ENCODE results near the gene ARHGAP42. TPM values are rescaled to one million over a fixed set of nuclear protein-coding genes. Genes with fewer than 3 reads are reported as not detected.

ARHGAP42 gene
- total and polyA plus RNA-seq, 2 of the 4 experiments (the other 2 are of a cell fraction): 2.9 to 7.3 TPM

DNA sequence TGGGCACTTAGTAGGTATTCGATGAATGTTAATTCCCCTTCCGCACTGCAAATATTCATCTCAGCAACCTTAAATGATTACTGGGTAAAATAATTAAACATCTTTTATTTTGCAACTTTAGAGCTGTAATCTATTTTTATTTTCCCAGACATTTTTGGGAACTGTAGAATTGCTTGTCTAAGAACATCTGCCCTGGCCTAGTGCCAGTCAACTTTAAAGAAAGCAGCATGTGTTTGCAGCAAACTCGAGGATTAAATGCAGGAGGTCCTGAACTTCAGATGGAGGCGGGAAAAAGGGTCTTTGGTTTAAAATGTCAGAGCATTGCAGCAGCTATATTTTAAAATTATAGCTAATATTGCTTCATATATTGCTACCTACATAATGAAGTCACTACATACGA lies 252.5 kb downstream of the ARHGAP42 start:
- no peak overlapping the region for H3K27ac ChIP-seq (ENCODE audit: insufficient read depth, low read length)
- H2BK5ac ChIP-seq (ENCODE audit: low read depth, low read length, poor library complexity, severe bottlenecking): no peak overlapping the region
- H2AK5ac ChIP-seq (ENCODE audit: low read depth, low read length): no peak overlapping the region
- in situ Hi-C loops (cut with MboI; ENCODE audit: low sequenced_read_pairs) (loop anchor here (25.0 kb wide), 1 partner anchor 1427 kb away; no protein-coding TSS in a partner anchor), dilution Hi-C loops (cut with HindIII; ENCODE audit: low sequenced_read_pairs, unreplicated experiment) (no loop called here), intact Hi-C loops (cut with micrococcal nuclease) (loop anchor here (10.0 kb wide), 1 partner anchor 1175 kb away; no protein-coding TSS in a partner anchor)
- POLR2A ChIA-PET (ENCODE audit: unreplicated experiment): no interaction called here
- H2AFZ ChIP-seq (replicated peaks; ENCODE audit: low read length, poor library complexity): no peak overlapping the region
- H4K5ac ChIP-seq (ENCODE audit: low read depth, low read length): no peak overlapping the region
- H2AK9ac ChIP-seq (replicated peaks; ENCODE audit: low read depth, low read length, poor library complexity): no peak overlapping the region
- no peak overlapping the region for H2BK20ac ChIP-seq (ENCODE audit: low read depth, low read length)
- CTCF ChIA-PET: interaction anchor here (2.2 kb wide), 1 partner anchor 363 kb away, joined by 7 read pairs; no protein-coding TSS in a partner anchor
- no peak overlapping the region for H4K91ac ChIP-seq (ENCODE audit: insufficient read depth, low read depth, low read length)
- no TSS peak for BruUV-seq (replicated peaks)
- no peak overlapping the region for H2BK120ac ChIP-seq (ENCODE audit: low read depth, low read length)
- H4K20me1 ChIP-seq (ENCODE audit: insufficient read depth, low read length): no peaks in the 10 kb centered on the region
- H3K18ac ChIP-seq (ENCODE audit: low read depth, low read length): no peak overlapping the region
- no peak overlapping the region for H3K56ac ChIP-seq (ENCODE audit: extremely low read depth, insufficient read depth, low read length)
- no peak overlapping the region for H3K4me3 ChIP-seq (ENCODE audit: insufficient read depth, low read depth, low read length)
- no peaks in the 10 kb centered on the region; the same call in 1 of the 2 replicates for H3K36me3 ChIP-seq (ENCODE audit: control insufficient read depth, insufficient read depth, low read length)
- no peak overlapping the region for H3K14ac ChIP-seq (replicated peaks; ENCODE audit: low read depth, low read length)
- DNase-seq: no peak
- H3K23ac ChIP-seq (ENCODE audit: low read depth, low read length): no peak overlapping the region
- TF ChIP-seq USF2 (IDR thresholded peaks at IDR 0.05; ENCODE audit: low read depth, low read length): no peak
- no peak for TF ChIP-seq RAD21 (IDR thresholded peaks at IDR 0.05; ENCODE audit: low read length)
- no peak for TF ChIP-seq BHLHE40 (IDR thresholded peaks at IDR 0.05; ENCODE audit: low read depth, low read length)
- TF ChIP-seq RFX5 (IDR thresholded peaks at IDR 0.05; ENCODE audit: low read depth, low read length): no peak
- no peak for TF ChIP-seq RCOR1 (IDR thresholded peaks at IDR 0.05; ENCODE audit: insufficient replicate concordance, low read length)
- no peak for TF ChIP-seq FOS (IDR thresholded peaks at IDR 0.05; ENCODE audit: low read depth, low read length)
- TF ChIP-seq MAZ (IDR thresholded peaks at IDR 0.05; ENCODE audit: borderline replicate concordance, low read depth, low read length): no peak
- TF ChIP-seq NFE2L2 (IDR thresholded peaks at IDR 0.05; ENCODE audit: low read depth, low read length): no peak
- no peak overlapping the region for H3K9ac ChIP-seq (ENCODE audit: low read depth, low read length)
- H3K9me3 ChIP-seq (ENCODE audit: control insufficient read depth, insufficient read depth, low read length): no peaks in the 10 kb centered on the region
- no CpG with 5 or more reads among the region's 5 CpGs for WGBS, 2 experiments (ENCODE audit: extremely low coverage in 2 of 2, insufficient read length in 1 of 2)
- no peaks in the 10 kb centered on the region for H3K9me1 ChIP-seq (ENCODE audit: insufficient read depth, low read length)
- H3K27me3 ChIP-seq (ENCODE audit: control insufficient read depth, insufficient read depth, low read length): no peaks in the 10 kb centered on the region
- ATAC-seq (ENCODE audit: low read depth): no peak
- H3K4me1 ChIP-seq (ENCODE audit: control insufficient read depth, insufficient read depth, low read length): 0 out of 2 replicates have a peak, but pooled peaks cover 2% of the 10 kb centered on the region
- H3K79me1 ChIP-seq (ENCODE audit: low read depth in 1 of 2, low read length in 2 of 2): no peaks in the 10 kb centered on the region
- H2BK15ac ChIP-seq (ENCODE audit: low read depth, low read length): no peak overlapping the region
- no peak overlapping the region for H4K8ac ChIP-seq (ENCODE audit: low read depth in 2 of 2, low read length in 2 of 2)
- no peak overlapping the region for H3K4me2 ChIP-seq (ENCODE audit: low read depth, low read length)
- no peak overlapping the region for H3K4ac ChIP-seq (ENCODE audit: low read depth, low read length)

Measured in IMR-90 (cell line).